Measurements from ENCODE around the gene FABP7.

The FABP7 gene

DNA sequence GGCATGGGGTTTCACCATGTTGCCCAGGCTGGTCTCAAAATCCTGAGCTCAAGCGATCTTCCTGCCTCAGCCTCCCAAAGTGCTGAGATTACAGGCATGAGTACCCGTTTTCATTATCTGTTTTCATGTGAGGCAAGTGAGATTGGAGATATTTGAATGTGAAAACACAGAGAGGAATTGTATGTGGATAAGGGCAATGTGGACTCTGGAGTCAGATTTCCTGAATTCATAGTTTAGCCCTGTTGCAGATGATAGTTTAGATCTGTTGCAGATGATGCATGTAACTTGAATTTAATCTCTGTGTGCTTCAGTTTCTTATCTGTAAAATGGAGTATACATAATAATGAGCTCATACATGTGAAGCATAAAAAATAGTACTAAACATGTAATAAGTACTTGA, 13.2 kb downstream of the FABP7 start:
- H3K36me3 ChIP-seq, result no peaks in the 10 kb centered on the region
- H3K9me3 ChIP-seq, result no peaks in the 10 kb centered on the region
- H3K27me3 ChIP-seq, result no peaks in the 10 kb centered on the region
- DNase-seq, result no peak
- TF ChIP-seq, protein P1, sequence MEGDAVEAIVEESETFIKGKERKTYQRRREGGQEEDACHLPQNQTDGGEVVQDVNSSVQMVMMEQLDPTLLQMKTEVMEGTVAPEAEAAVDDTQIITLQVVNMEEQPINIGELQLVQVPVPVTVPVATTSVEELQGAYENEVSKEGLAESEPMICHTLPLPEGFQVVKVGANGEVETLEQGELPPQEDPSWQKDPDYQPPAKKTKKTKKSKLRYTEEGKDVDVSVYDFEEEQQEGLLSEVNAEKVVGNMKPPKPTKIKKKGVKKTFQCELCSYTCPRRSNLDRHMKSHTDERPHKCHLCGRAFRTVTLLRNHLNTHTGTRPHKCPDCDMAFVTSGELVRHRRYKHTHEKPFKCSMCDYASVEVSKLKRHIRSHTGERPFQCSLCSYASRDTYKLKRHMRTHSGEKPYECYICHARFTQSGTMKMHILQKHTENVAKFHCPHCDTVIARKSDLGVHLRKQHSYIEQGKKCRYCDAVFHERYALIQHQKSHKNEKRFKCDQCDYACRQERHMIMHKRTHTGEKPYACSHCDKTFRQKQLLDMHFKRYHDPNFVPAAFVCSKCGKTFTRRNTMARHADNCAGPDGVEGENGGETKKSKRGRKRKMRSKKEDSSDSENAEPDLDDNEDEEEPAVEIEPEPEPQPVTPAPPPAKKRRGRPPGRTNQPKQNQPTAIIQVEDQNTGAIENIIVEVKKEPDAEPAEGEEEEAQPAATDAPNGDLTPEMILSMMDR (IDR thresholded peaks at IDR 0.05; ENCODE audit: low read depth, low read length), result no peak
- no peaks in the 10 kb centered on the region for H3K4me1 ChIP-seq
- H3K4me3 ChIP-seq (ENCODE audit: low read depth, low read length), result no peak overlapping the region

DNA sequence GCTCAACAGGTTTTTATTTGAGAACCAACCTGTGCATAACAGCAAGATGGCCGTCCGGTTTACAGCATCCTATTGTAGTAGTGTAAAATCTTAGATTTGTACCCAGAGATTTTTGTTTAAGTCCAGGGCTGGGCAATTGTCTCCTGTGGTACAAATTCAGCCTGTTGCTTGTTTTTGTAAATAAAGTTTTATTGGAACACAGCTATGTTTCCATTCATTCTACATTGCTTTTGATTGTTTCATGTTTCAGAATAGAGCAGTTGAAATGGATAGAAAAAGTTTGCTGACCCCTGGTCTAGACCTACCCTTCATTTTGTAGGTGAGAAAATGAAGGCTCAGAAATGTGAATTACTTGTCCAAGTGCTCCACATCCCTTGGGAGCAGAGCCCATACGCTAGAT, 18.0 kb downstream of the FABP7 start:
- TF ChIP-seq, protein P1 (IDR thresholded peaks at IDR 0.05; ENCODE audit: low read depth, low read length), result no peak
- Histone ChIP-seq H3K4me1 (no peaks in the 10 kb centered on the region), H3K9me3 (no peaks in the 10 kb centered on the region), H3K4me3 (ENCODE audit: low read depth, low read length) (no peak overlapping the region), H3K36me3 (no peaks in the 10 kb centered on the region), H3K27me3 (no peaks in the 10 kb centered on the region)
- DNase-seq, result no peak

DNA sequence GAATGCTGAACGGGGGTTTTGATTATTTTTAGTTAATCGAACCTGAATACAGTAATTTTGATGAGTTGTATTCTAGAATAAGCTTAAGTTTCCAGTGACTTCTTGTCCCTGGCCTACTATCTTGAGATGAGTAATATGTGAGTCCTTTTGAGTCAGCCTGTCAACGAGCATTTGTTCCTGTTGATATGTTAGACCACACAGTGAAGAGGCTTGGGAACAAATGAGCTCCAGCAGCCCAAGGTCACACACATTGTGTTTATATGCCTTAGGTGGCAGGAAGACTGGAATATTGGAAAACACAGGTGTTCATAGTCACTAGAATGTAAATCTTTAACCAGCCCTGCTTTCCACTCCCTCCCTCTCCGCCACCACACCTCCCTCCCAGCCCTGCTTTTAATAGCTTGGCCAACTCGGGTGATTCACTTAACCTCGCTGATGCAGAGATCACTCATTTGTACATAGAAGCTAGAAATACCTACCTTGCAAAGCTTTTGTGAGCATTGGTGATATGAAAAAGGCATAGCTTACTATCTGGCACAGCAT, 18.7 kb downstream of the FABP7 start:
- DNase-seq, result no peak
- no peak overlapping the region for H3K4me3 ChIP-seq (ENCODE audit: low read depth, low read length)

DNA sequence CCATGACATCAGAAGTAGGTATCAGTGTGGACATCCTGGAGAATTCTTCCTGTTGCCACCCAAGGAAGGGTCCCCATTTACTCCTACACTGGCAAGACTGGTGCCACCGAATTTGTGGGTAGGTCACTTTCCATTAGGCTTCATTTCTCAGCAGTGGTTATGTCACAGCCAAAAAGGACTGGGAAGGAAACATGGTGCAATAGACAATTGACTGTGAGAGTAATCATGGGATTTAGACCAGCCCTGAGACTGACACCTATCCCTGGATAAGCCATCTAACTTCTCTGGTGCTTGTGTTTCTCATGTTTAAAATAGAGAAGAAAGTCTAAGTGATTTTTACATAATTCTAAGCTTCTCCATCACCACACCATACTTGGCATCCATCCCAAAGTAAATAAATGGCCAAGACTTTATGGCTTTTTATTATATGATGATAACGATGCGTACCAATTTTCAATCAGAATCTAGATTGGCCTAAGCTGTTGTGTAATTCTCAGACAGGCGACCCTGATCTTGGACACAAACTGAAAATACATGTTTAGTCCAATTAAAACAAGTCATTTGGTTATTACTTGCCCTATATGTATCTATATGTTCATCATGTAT, 19.7 kb downstream of the FABP7 start:
- Histone ChIP-seq H3K9me3 (no peaks in the 10 kb centered on the region), H3K36me3 (no peaks in the 10 kb centered on the region), H3K27me3 (no peaks in the 10 kb centered on the region), H3K4me3 (ENCODE audit: low read depth, low read length) (no peak overlapping the region), H3K4me1 (no peaks in the 10 kb centered on the region)
- TF ChIP-seq, protein P1 (IDR thresholded peaks at IDR 0.05; ENCODE audit: low read depth, low read length), result no peak
- DNase-seq, result no peak

More for the DNA sequence above, 18.7 kb downstream of the FABP7 start:
- Histone ChIP-seq H3K4me1 (no peaks in the 10 kb centered on the region), H3K27me3 (no peaks in the 10 kb centered on the region), H3K36me3 (no peaks in the 10 kb centered on the region), H3K9me3 (no peaks in the 10 kb centered on the region)
- TF ChIP-seq, protein P1 (IDR thresholded peaks at IDR 0.05; ENCODE audit: low read depth, low read length), result no peak

DNA sequence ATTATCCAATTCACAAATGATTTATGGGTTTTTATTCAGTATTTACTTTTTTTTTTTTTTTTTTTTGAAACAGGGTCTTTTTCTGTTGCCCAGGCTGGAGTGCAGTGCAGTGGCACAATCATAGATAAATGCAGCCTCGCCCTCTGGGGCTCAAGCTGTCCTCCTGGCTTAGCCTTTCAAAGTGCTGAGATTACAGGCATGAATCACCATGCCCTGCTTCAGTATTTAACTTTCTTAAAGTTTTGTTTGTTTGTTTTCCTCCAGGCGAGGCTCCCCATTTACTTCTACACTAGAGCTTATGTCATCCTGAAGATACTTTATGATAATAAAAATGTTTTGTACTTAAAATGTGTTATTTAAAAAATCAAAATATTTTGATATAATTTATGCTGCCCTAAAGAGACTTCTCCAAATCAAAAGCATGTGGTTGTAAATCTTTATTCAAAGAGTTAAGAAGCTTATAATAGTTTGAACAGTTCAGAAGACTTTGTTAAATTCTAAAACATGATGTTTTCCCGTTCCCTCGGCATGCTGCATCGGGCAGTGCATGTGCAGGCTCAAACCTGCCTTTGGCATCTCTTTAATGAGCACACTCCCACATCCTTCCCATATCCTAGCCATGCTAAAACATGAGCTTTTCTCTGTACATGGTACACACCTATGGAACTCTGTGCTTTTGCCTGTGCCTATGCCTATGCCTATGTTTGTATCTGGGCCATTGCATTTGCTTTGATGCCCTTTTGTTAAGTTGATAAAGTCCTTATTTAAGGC, 20.6 kb downstream of the FABP7 start:
- H3K4me3 ChIP-seq (ENCODE audit: low read depth, low read length), result no peak overlapping the region
- no peaks in the 10 kb centered on the region for H3K9me3 ChIP-seq
- H3K36me3 ChIP-seq, result no peaks in the 10 kb centered on the region
- no peaks in the 10 kb centered on the region for H3K4me1 ChIP-seq
- no peak for DNase-seq
- TF ChIP-seq, protein P1 (IDR thresholded peaks at IDR 0.05; ENCODE audit: low read depth, low read length), result no peak
- H3K27me3 ChIP-seq, result no peaks in the 10 kb centered on the region

DNA sequence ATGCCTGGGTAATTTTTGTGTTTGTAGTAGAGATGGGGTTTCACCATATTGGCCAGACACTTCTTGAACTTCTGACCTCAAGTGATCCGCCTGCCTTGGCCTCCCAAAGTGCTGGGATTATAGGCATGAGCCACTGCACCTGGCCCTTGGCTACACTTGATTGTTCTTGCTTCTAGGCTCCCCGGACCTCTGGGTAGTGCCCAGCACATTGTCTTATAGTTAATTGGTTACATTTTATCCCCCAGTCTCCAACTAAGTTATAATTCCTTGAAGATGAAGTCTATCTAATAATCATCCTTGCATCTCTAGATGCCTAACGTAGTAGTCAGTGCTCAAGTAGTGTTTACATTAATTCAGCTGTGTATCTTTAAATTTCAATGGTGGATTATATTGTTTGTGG, 21.4 kb downstream of the FABP7 start:
- H3K36me3 ChIP-seq, result no peaks in the 10 kb centered on the region
- no peak overlapping the region for H3K4me3 ChIP-seq (ENCODE audit: low read depth, low read length)
- no peaks in the 10 kb centered on the region for H3K27me3 ChIP-seq
- no peaks in the 10 kb centered on the region for H3K4me1 ChIP-seq
- no peak for DNase-seq
- H3K9me3 ChIP-seq, result no peaks in the 10 kb centered on the region
- TF ChIP-seq, protein P1 (IDR thresholded peaks at IDR 0.05; ENCODE audit: low read depth, low read length), result no peak

Data from BE2C (cell line).